H1 (cell line): ENCODE results near the gene EMC1. TPM values are rescaled to one million over a fixed set of nuclear protein-coding genes. Genes with fewer than 3 reads are reported as not detected.
"Not testable (repeated sequence)": the region's sequence is repeated elsewhere in the genome, so short reads cannot be mapped to it uniquely, and the experiment has no call there.

ENCODE experiments used
- CTCF ChIA-PET: fragments of 300-600 bp; sonication (Branson Sonifier 250); formaldehyde crosslinking; loops from one replicate; lab custom pipeline; 2021; ENCODE audit not compliant: partially characterized antibody; lab: Charles Lee
- POLR2A ChIA-PET: fragments of 300-600 bp; sonication (Branson Sonifier 250); formaldehyde crosslinking; loops from one replicate; lab custom pipeline; 2021; ENCODE audit warnings: inconsistent platforms; ENCODE audit not compliant: partially characterized antibody; lab: Charles Lee
- DNase-seq, 2 experiments: peaks; one replicate each; pipeline versions ENCODE4 v3.0.0 to v3.0.0-alpha.2; 2010 to 2022; ENCODE audit warnings: low spot score in 2 of 2, low read depth in 1 of 2, mixed read lengths in 1 of 2
- FAIRE-seq: peaks from 2 replicates; lab custom pipeline; 2011; peaks lifted over from hg19 to GRCh38; lab: Jason Lieb, UNC
- H2AFZ ChIP-seq: 2 replicates; pipeline ENCODE4 v1.8.1; 2012; ENCODE audit warnings: low read length, inconsistent platforms
- H2AK5ac ChIP-seq: 2 replicates; pipeline ENCODE4 v1.6.1; 2013; ENCODE audit warnings: low read depth, low read length
- H2BK120ac ChIP-seq: replicated peaks from 2 replicates; pipeline ENCODE3; 2013; ENCODE audit warnings: low read depth, low read length, inconsistent platforms
- H2BK12ac ChIP-seq: 2 replicates; pipeline ENCODE4 v1.6.1; 2013; ENCODE audit warnings: low read depth, low read length
- H2BK15ac ChIP-seq: 2 replicates; pipeline ENCODE4 v1.6.1; 2013; ENCODE audit warnings: low read length
- H2BK20ac ChIP-seq: 2 replicates; pipeline ENCODE4 v1.6.1; 2013; ENCODE audit warnings: low read length
- H2BK5ac ChIP-seq: 2 replicates; pipeline ENCODE4 v1.6.1; 2013; ENCODE audit warnings: low read depth, low read length
- H3K14ac ChIP-seq: 2 replicates; pipeline ENCODE4 v1.6.1; 2013; ENCODE audit warnings: inconsistent platforms; ENCODE audit not compliant: insufficient read length
- H3K18ac ChIP-seq: 2 replicates; pipeline ENCODE4 v1.6.1; 2013; ENCODE audit warnings: low read length; ENCODE audit errors: extremely low read depth
- H3K23ac ChIP-seq: 2 replicates; pipeline ENCODE4 v1.6.1; 2013; ENCODE audit warnings: inconsistent platforms; ENCODE audit not compliant: insufficient read length
- H3K23me2 ChIP-seq: 2 replicates; pipeline ENCODE4 v1.6.1; 2013; ENCODE audit warnings: low read depth, low read length
- H3K27ac ChIP-seq: 2 replicates; pipeline ENCODE4 v1.6.1; 2011; ENCODE audit warnings: low read depth, low read length, inconsistent platforms
- H3K27me3 ChIP-seq, 4 experiments: replicated peaks in 1 of 4; 1 replicate in 1 of 4; 2 replicates in 3 of 4; pipeline versions ENCODE4 v1.6.1 to v1.8.1; 2011 to 2013; ENCODE audit warnings: low read length in 3 of 4, mild to moderate bottlenecking in 3 of 4, inconsistent platforms in 2 of 4, mixed read lengths in 2 of 4, moderate library complexity in 1 of 4; ENCODE audit not compliant: control insufficient read depth in 3 of 4, insufficient read depth in 3 of 4; ENCODE audit errors: extremely low read depth in 1 of 4
- H3K36me3 ChIP-seq, 4 experiments: 2 replicates each; pipeline versions ENCODE4 v1.6.1 to v1.8.1; 2011 to 2013; ENCODE audit warnings: mild to moderate bottlenecking in 4 of 4, low read length in 3 of 4, moderate library complexity in 2 of 4, control low read depth in 1 of 4, inconsistent platforms in 1 of 4; ENCODE audit not compliant: insufficient read depth in 4 of 4, control insufficient read depth in 2 of 4
- H3K4ac ChIP-seq: replicated peaks from 2 replicates; pipeline ENCODE3; 2013; ENCODE audit warnings: low read length, low read depth, mixed read lengths, inconsistent platforms; ENCODE audit not compliant: insufficient read length
- H3K4me1 ChIP-seq, 4 experiments: replicated peaks in 1 of 4; 1 replicate in 1 of 4; 2 replicates in 3 of 4; pipeline versions ENCODE4 v1.6.1 to v1.8.1; 2011 to 2013; ENCODE audit warnings: low read length in 3 of 4, inconsistent platforms in 2 of 4, mixed read lengths in 1 of 4; ENCODE audit not compliant: insufficient read depth in 4 of 4, control insufficient read depth in 3 of 4
- H3K4me2 ChIP-seq, 2 experiments: 2 replicates each; pipeline versions ENCODE4 v1.6.1 to v1.8.1; 2011 to 2013; ENCODE audit warnings: low read depth in 2 of 2, low read length in 2 of 2, control low read depth in 1 of 2, inconsistent platforms in 1 of 2, mild to moderate bottlenecking in 1 of 2; ENCODE audit not compliant: insufficient read depth in 1 of 2
- H3K4me3 ChIP-seq, 4 experiments: fragments of 200-600, 300-600 bp in 1 of 4; sonication (generic), shearing (Covaris generic), sonication (Bioruptor Twin) in 1 of 4; 2 replicates each; pipeline versions ENCODE4 v1.5.1 to v1.8.1; 2011 to 2016; ENCODE audit warnings: low read length in 4 of 4, low read depth in 3 of 4, control low read depth in 2 of 4, inconsistent platforms in 2 of 4, mild to moderate bottlenecking in 2 of 4, mixed read lengths in 1 of 4, moderate library complexity in 1 of 4; ENCODE audit not compliant: insufficient read depth in 2 of 4; ENCODE audit errors: extremely low read depth in 1 of 4
- H3K56ac ChIP-seq: replicated peaks from 2 replicates; pipeline ENCODE3; 2013; ENCODE audit warnings: low read depth, mild to moderate bottlenecking, mixed read lengths, low read length, inconsistent platforms; ENCODE audit not compliant: insufficient read length
- H3K79me1 ChIP-seq: 2 replicates; pipeline ENCODE4 v1.6.1; 2013; ENCODE audit warnings: low read depth, low read length, control low read depth
- H3K79me2 ChIP-seq, 2 experiments: 2 replicates each; pipeline versions ENCODE4 v1.6.1 to v1.8.1; 2012 to 2013; ENCODE audit warnings: low read length in 2 of 2, mild to moderate bottlenecking in 2 of 2, inconsistent platforms in 1 of 2; ENCODE audit not compliant: insufficient read depth in 2 of 2, control insufficient read depth in 1 of 2
- H3K9ac ChIP-seq, 4 experiments: replicated peaks in 1 of 4; 1 replicate in 1 of 4; 2 replicates in 3 of 4; pipeline versions ENCODE4 v1.6.1 to v1.8.1; 2011 to 2013; ENCODE audit warnings: low read depth in 3 of 4, low read length in 3 of 4, control low read depth in 2 of 4, mild to moderate bottlenecking in 2 of 4, moderate library complexity in 2 of 4, inconsistent platforms in 1 of 4; ENCODE audit errors: extremely low read depth in 1 of 4
- H3K9me3 ChIP-seq, 2 experiments: 2 replicates each; pipeline versions ENCODE4 v1.6.1 to v1.8.1; 2012 to 2013; ENCODE audit warnings: mild to moderate bottlenecking in 2 of 2, moderate library complexity in 2 of 2, control low read depth in 1 of 2, inconsistent platforms in 1 of 2, low read depth in 1 of 2, low read length in 1 of 2, mixed read lengths in 1 of 2; ENCODE audit not compliant: insufficient read depth in 2 of 2
- H4K20me1 ChIP-seq, 2 experiments: replicated peaks in 1 of 2; 2 replicates each; pipeline versions ENCODE3 to v1.8.1; 2011 to 2013; ENCODE audit warnings: inconsistent platforms in 2 of 2, low read length in 2 of 2, mild to moderate bottlenecking in 1 of 2; ENCODE audit not compliant: insufficient read depth in 2 of 2, control insufficient read depth in 1 of 2
- H4K5ac ChIP-seq: 2 replicates; pipeline ENCODE4 v1.6.1; 2013; ENCODE audit warnings: low read length, low read depth, mixed read lengths, inconsistent platforms; ENCODE audit not compliant: insufficient read length
- H4K8ac ChIP-seq: 2 replicates; pipeline ENCODE4 v1.8.0; 2013; ENCODE audit warnings: mild to moderate bottlenecking, moderate library complexity, low read length, inconsistent platforms; ENCODE audit not compliant: insufficient read depth; ENCODE audit errors: extremely low read depth
- H4K91ac ChIP-seq: replicated peaks from 2 replicates; pipeline ENCODE3; 2013; ENCODE audit warnings: low read length, mixed read lengths, inconsistent platforms; ENCODE audit not compliant: insufficient read length
- WGBS, 2 experiments: shearing (Covaris generic) in 1 of 2; methylation state at CpG; one replicate each; pipeline versions ENCODE4 v1.1.6 to v1.1.7; 2013 to 2015; ENCODE audit warnings: low lambda C conversion rate in 2 of 2, mixed read lengths in 2 of 2, inconsistent platforms in 1 of 2, low coverage in 1 of 2, missing lambda C conversion rate in 1 of 2; ENCODE audit not compliant: insufficient replicate concordance in 2 of 2, insufficient coverage in 1 of 2, insufficient read length in 1 of 2; ENCODE audit errors: extremely low coverage in 1 of 2, missing lambda C conversion rate in 1 of 2; 5-methylcytosine and 5-hydroxymethylcytosine counted together
- polyA plus RNA-seq, 7 experiments: library from polyadenylated mRNA; depleted of rRNA in 3 of 7; stranded (reverse) in 5 of 7; unstranded in 2 of 7; fragments of >200 nt in 5 of 7; fragments of 200-250 nt in 2 of 7; gene quantifications; 1 replicate in 5 of 7; 2 replicates in 1 of 7; 4 replicates in 1 of 7; pipeline versions ENCODE4 v1.2.1 to v1.2.3, GENCODE V29; 2011 to 2013; ENCODE audit warnings: missing spikeins in 2 of 7, mixed read lengths in 2 of 7
- total RNA-seq: library from RNA; stranded (reverse); fragmentation: NEBNext Ultra II Directional; extraction: Animal tissue kit (Norgen Biotek cat#: 25700); gene quantifications from 2 replicates; pipeline ENCODE4 v1.2.1, GENCODE V29; 2021

Gene EMC1
- total and polyA plus RNA-seq, 2 of the 8 experiments (the other 6 are each of a cell fraction or from before 2014, with no cell fraction given): 51.0 to 53.5 TPM

DNA sequence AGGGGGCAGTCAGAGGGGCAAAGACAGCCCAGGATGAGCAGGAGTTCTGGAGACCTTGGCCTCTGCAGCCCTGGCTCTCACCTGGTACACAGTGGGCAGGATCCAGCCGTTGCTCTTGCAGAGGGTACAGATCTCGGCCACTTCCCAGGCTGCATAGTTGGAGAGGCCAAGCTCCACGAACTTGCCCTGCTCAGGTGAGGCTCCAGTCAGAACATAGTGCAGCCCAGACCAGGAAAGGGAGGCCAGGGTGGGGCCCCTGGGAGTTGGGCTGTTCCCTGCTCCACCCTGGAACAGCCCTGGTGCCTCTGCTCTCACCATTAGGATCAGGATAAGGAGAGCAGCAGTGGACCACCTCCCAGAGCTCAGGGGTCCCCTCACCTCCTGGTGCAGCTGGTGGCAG is 34.5 kb upstream of the EMC1 start:
- H3K9me3 ChIP-seq, DNase-seq, H3K18ac ChIP-seq, H2BK12ac ChIP-seq, H3K4me2 ChIP-seq, H3K23me2 ChIP-seq, H4K5ac ChIP-seq, H3K79me1 ChIP-seq, H3K9ac ChIP-seq, H2AK5ac ChIP-seq, H3K4me1 ChIP-seq, H3K4me3 ChIP-seq, H4K8ac ChIP-seq, POLR2A ChIA-PET, H3K4ac ChIP-seq, H2AFZ ChIP-seq, H2BK120ac ChIP-seq, H4K20me1 ChIP-seq, H3K79me2 ChIP-seq, H3K23ac ChIP-seq, H2BK5ac ChIP-seq, H3K14ac ChIP-seq, H2BK20ac ChIP-seq, H3K36me3 ChIP-seq, H4K91ac ChIP-seq, FAIRE-seq, H3K56ac ChIP-seq, H2BK15ac ChIP-seq, H3K27ac ChIP-seq: not testable (repeated sequence)
- 48% methylated on average over 3 of the region's 3 CpGs; no CpG with 5 or more reads in 1 of the 2 experiments for WGBS, 2 experiments
- H3K27me3 ChIP-seq: peaks cover 8 to 26% (median 20%) of the 10 kb centered on the region in 4 experiments
- CTCF ChIA-PET: interaction anchor here (1.2 kb wide), 1 partner anchor 21 kb away, joined by 3 read pairs; no protein-coding TSS in a partner anchor

DNA sequence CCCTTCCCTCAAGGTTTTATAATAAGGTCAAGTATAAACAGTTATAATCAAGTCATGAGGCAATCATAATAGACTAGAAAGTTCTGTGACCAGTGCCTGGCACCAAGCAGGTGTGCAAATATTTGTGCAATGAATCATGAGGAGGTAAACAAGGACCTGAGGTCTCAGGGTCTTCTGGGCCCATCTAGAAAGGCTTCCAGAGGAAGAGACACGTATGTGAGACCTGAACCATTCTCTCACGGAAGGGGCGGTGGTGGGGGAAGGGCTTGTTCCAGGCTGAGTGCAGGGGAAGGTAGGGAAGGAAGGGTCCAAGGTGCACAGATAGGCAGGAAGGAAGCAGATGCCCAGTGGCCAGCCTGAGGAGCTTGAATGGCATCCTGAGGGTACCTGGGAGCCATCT is 34.0 kb upstream of the EMC1 start:
- H2BK20ac ChIP-seq, H2AK5ac ChIP-seq, H3K9ac ChIP-seq, H3K4me2 ChIP-seq, H3K9me3 ChIP-seq, H3K23me2 ChIP-seq, DNase-seq, H3K18ac ChIP-seq, H4K20me1 ChIP-seq, H4K5ac ChIP-seq, H3K14ac ChIP-seq, H2BK15ac ChIP-seq, H2BK5ac ChIP-seq, H3K4ac ChIP-seq, H4K8ac ChIP-seq, H3K4me3 ChIP-seq, H3K23ac ChIP-seq, H2BK12ac ChIP-seq, H3K79me1 ChIP-seq, H3K36me3 ChIP-seq, H3K79me2 ChIP-seq, CTCF ChIA-PET, H2AFZ ChIP-seq, H4K91ac ChIP-seq, H3K56ac ChIP-seq, FAIRE-seq, H2BK120ac ChIP-seq, H3K27ac ChIP-seq, H3K4me1 ChIP-seq: not testable (repeated sequence)
- WGBS, 2 experiments: 96% methylated on average over 3 of the region's 3 CpGs; no CpG with 5 or more reads in 1 of the 2 experiments
- POLR2A ChIA-PET: interaction anchor here (1.1 kb wide), 1 partner anchor 26 kb away, joined by 3 read pairs; no protein-coding TSS in a partner anchor
- peaks cover 8 to 26% (median 20%) of the 10 kb centered on the region in 4 experiments for H3K27me3 ChIP-seq
